Endothelial cell of umbilical vein (primary cell): Measurements from ENCODE around the gene ADAMTSL5. TPM values are rescaled to one million over a fixed set of nuclear protein-coding genes. Genes with fewer than 3 reads are reported as not detected.
A peak's percentile ranks its signal among the peaks of the same experiment; 100 is the strongest.

Experiments
- BruUV-seq: library from RNA; stranded (reverse); fragments of 400-500 nt; replicated peaks from 2 replicates; lab custom pipeline; 2021; lab: Mats Ljungman, UMichigan
- CTCF ChIA-PET: fragments of 300-600, 350-600 bp; sonication (Branson Sonifier 250); formaldehyde crosslinking; loops from one replicate; lab custom pipeline; 2021; ENCODE audit warnings: antibody characterized with exemption, inconsistent platforms; lab: Charles Lee
- POLR2A ChIA-PET: fragments of 300-600, 350-600 bp; sonication (Branson Sonifier 250); formaldehyde crosslinking; loops from one replicate; lab custom pipeline; 2021; ENCODE audit warnings: antibody characterized with exemption, inconsistent platforms; lab: Charles Lee
- DNase-seq: peaks from one replicate; pipeline ENCODE4 v3.0.0-alpha.2; 2011; ENCODE audit warnings: low read depth, low spot score
- FAIRE-seq: peaks from 2 replicates; lab custom pipeline; 2011; peaks lifted over from hg19 to GRCh38; lab: Jason Lieb, UNC
- H2AFZ ChIP-seq: 2 replicates; pipeline ENCODE4 v1.6.0; 2012; ENCODE audit warnings: low read depth, low read length, control low read depth, inconsistent platforms
- H3K27ac ChIP-seq: 2 replicates; pipeline ENCODE4 v1.5.1; 2011; ENCODE audit warnings: low read depth, mild to moderate bottlenecking, control low read depth, low read length, moderate library complexity; ENCODE audit not compliant: insufficient read depth
- H3K27me3 ChIP-seq, 2 experiments: 2 replicates each; pipeline versions ENCODE4 v1.6.0 to v1.6.1; 2011; ENCODE audit warnings: low read length in 2 of 2, mixed read lengths in 1 of 2; ENCODE audit not compliant: control insufficient read depth in 2 of 2, insufficient read depth in 2 of 2
- H3K36me3 ChIP-seq, 2 experiments: 2 replicates in 1 of 2; 3 replicates in 1 of 2; pipeline ENCODE4 v1.5.1; 2011; ENCODE audit warnings: low read length in 2 of 2, mild to moderate bottlenecking in 1 of 2, moderate library complexity in 1 of 2; ENCODE audit not compliant: control insufficient read depth in 2 of 2, insufficient read depth in 2 of 2; ENCODE audit errors: extremely low read depth in 1 of 2
- H3K4me1 ChIP-seq: 3 replicates; pipeline ENCODE4 v1.5.1; 2011; ENCODE audit warnings: mild to moderate bottlenecking, low read length; ENCODE audit not compliant: control insufficient read depth, insufficient read depth; ENCODE audit errors: extremely low read depth
- H3K4me2 ChIP-seq: 2 replicates; pipeline ENCODE4 v1.6.1; 2011; ENCODE audit warnings: low read length, control low read depth, mixed read lengths; ENCODE audit not compliant: insufficient read depth
- H3K4me3 ChIP-seq, 3 experiments: fragments of 200-600 bp in 1 of 3; sonication (generic), shearing (Covaris generic) in 1 of 3; replicated peaks in 1 of 3; 2 replicates each; pipeline ENCODE4 v1.5.1; 2011 to 2016; ENCODE audit warnings: control low read depth in 3 of 3, low read length in 3 of 3, mild to moderate bottlenecking in 2 of 3, inconsistent platforms in 1 of 3, low read depth in 1 of 3, moderate library complexity in 1 of 3; ENCODE audit not compliant: insufficient read depth in 1 of 3
- H3K79me2 ChIP-seq: 2 replicates; pipeline ENCODE4 v1.6.0; 2012; ENCODE audit warnings: low read length, inconsistent platforms; ENCODE audit not compliant: control insufficient read depth, insufficient read depth
- H3K9ac ChIP-seq: replicated peaks from 2 replicates; pipeline ENCODE3; 2011; ENCODE audit warnings: low read length, control low read depth; ENCODE audit not compliant: insufficient read depth; ENCODE audit errors: extremely low read depth
- H3K9me1 ChIP-seq: replicated peaks from 3 replicates; pipeline ENCODE4 v1.6.0; 2011; ENCODE audit warnings: mild to moderate bottlenecking, low read length; ENCODE audit not compliant: control insufficient read depth, insufficient read depth; ENCODE audit errors: extremely low read depth
- H3K9me3 ChIP-seq: replicated peaks from 2 replicates; pipeline ENCODE4 v1.5.1; 2012; ENCODE audit warnings: low read length, inconsistent platforms; ENCODE audit not compliant: control insufficient read depth, insufficient read depth
- H4K20me1 ChIP-seq: replicated peaks from 2 replicates; pipeline ENCODE3; 2011; ENCODE audit warnings: mild to moderate bottlenecking, low read length; ENCODE audit not compliant: control insufficient read depth, insufficient read depth; ENCODE audit errors: extremely low read depth
- EZH2 ChIP-seq: IDR thresholded peaks from 2 replicates; pipeline ENCODE4 v1.6.1; 2012; ENCODE audit warnings: borderline replicate concordance, low read depth, mild to moderate bottlenecking, moderate library complexity, low read length, inconsistent platforms; ENCODE audit not compliant: severe bottlenecking
- FOS ChIP-seq: IDR thresholded peaks from 2 replicates; pipeline ENCODE4 v1.6.1; 2011; ENCODE audit warnings: mild to moderate bottlenecking, low read length, moderate library complexity, borderline replicate concordance; ENCODE audit not compliant: insufficient read depth
- GATA2 ChIP-seq: IDR thresholded peaks from 2 replicates; pipeline ENCODE4 v1.7.0; 2011; ENCODE audit warnings: low read depth, mild to moderate bottlenecking, moderate library complexity, mixed read lengths, low read length; ENCODE audit not compliant: insufficient read length, insufficient read depth
- JUN ChIP-seq: IDR thresholded peaks from 2 replicates; pipeline ENCODE4 v1.6.1; 2011; ENCODE audit warnings: borderline replicate concordance, low read depth; ENCODE audit not compliant: insufficient read length, insufficient read depth
- MYC ChIP-seq: IDR thresholded peaks from one replicate; pipeline ENCODE4 v1.6.1; 2011; ENCODE audit warnings: mild to moderate bottlenecking, low read depth, low read length
- POLR2A ChIP-seq: IDR thresholded peaks from 2 replicates; pipeline ENCODE4 v1.6.1; 2012; ENCODE audit warnings: low read depth, mild to moderate bottlenecking, control low read depth, low read length
- POLR2AphosphoS5 ChIP-seq: IDR thresholded peaks from 2 replicates; pipeline ENCODE4 v1.6.1; 2012; ENCODE audit warnings: low read depth, mild to moderate bottlenecking, control low read depth, low read length, moderate library complexity; ENCODE audit not compliant: insufficient read depth
- dilution Hi-C: fragments of 300-500 bp; cut with MboI; formaldehyde crosslinking; loops from one replicate; pipeline ENCODE4 v1.15.0; 2019; ENCODE audit warnings: low sequenced_read_pairs; ENCODE audit not compliant: extremely low pct_ligation_motif_present
- intact Hi-C: fragments of 100-400 bp; cut with micrococcal nuclease; formaldehyde crosslinking; loops from one replicate; pipeline ENCODE4 v1.10.0; 2022
- polyA plus RNA-seq, 4 experiments: library from polyadenylated mRNA; depleted of rRNA in 3 of 4; stranded (reverse) in 3 of 4; unstranded in 1 of 4; fragments of >200 nt; gene quantifications; 2 replicates each; pipeline versions ENCODE4 v1.2.1 to v1.2.3, GENCODE V29; 2011 to 2012; ENCODE audit warnings: missing spikeins in 1 of 4
- total RNA-seq: library from RNA; stranded (reverse); gene quantifications from 2 replicates; pipeline ENCODE4 v1.2.3, GENCODE V29; 2021
- TF ChIP-seq, protein P1 (sequence below), 2 donors: IDR thresholded peaks; 1 replicate in 1 of 2; 2 replicates in 1 of 2; pipeline ENCODE4 v1.5.1; 2011; ENCODE audit warnings: low read length in 2 of 2, mild to moderate bottlenecking in 2 of 2, moderate library complexity in 2 of 2, control low read depth in 1 of 2, inconsistent platforms in 1 of 2, low read depth in 1 of 2; ENCODE audit not compliant: insufficient read depth in 1 of 2; ENCODE audit errors: extremely low read depth in 1 of 2
- TF ChIP-seq, protein P2 (sequence below): IDR thresholded peaks from 2 replicates; pipeline ENCODE4 v1.6.1; 2011; ENCODE audit not compliant: insufficient read depth, insufficient read length

ADAMTSL5 gene
- total and polyA plus RNA-seq, 2 donors (not counting 3 experiments of a cell fraction or from before 2014, with no cell fraction given), result 0.07 TPM; not detected in 1

DNA sequence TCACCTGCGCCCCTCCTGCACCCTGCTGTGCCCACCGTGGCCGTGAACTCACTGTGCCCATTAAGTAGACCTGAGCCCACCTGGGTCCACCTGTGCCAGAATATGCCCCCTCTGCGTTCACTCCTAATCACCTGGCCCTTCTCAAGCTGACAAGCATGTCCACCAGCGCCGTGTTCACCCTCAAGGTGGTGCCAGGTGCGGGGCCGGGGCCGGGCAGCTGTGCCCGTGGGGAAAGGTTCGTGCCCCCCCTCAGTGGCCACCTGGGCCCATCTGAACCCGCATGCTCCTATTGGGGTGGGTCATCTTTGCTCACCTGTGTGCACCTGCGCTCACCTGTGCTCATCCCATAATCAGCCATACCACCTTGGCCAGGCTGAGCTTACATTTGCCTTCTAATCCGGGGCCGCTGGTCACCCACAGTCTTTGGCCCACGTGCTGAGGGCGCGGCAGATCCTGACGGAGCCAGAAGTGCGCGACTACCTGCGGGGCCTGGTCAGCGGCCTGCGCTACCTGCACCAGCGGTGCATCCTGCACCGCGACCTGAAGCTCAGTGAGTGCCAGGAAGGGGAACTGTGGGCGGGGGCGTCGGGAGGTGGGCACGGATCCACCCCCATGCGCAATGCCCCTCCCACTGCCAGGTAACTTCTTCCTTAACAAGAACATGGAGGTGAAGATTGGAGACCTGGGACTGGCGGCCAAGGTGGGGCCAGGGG is 13.4 kb upstream of the ADAMTSL5 start:
- Histone ChIP-seq H4K20me1 (no peaks in the 10 kb centered on the region), H3K4me3 (no peak overlapping the region), H3K4me2 (no peak overlapping the region), H3K4me1 (no peaks in the 10 kb centered on the region), H3K9me3 (no peaks in the 10 kb centered on the region), H3K9ac (no peak overlapping the region), H3K27me3 (peaks cover 9 to 12% of the 10 kb centered on the region in 2 experiments), H3K27ac (no peak overlapping the region), H3K79me2 (no peaks in the 10 kb centered on the region), H3K36me3 (no peaks in the 10 kb centered on the region), H2AFZ (no peak overlapping the region), H3K9me1 (no peaks in the 10 kb centered on the region)
- no TSS peak for BruUV-seq
- FAIRE-seq (no peak), DNase-seq (no peak)
- POLR2A ChIA-PET, result no interaction called here
- intact Hi-C loops (no loop called here), dilution Hi-C loops (no loop called here)
- CTCF ChIA-PET, result no interaction called here
- TF ChIP-seq EZH2 (peak; percentile 3), FOS (no peak)

DNA sequence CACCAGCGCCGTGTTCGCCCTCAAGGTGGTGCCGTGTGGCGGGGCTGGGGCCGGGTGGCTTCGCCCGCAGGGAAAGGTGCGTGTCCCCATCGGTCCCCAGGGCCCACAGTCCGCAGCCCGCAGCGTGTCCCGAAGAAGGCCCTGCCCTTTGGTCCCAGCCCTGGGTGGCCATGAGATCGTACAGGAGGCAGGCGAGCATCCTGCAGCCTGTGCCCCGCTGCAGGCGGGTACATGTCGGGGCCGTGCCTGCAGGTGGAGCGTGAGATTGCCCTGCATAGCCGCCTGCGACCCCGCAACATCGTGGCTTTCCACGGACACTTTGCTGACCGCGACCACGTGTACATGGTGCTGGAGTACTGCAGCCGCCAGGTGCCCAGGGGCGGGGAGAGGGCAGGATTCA is 12.5 kb upstream of the ADAMTSL5 start:
- Histone ChIP-seq H3K9me3 (no peaks in the 10 kb centered on the region), H3K4me3 (no peak overlapping the region), H2AFZ (no peak overlapping the region), H3K27ac (no peak overlapping the region), H3K4me2 (no peak overlapping the region), H3K9me1 (no peaks in the 10 kb centered on the region), H3K79me2 (no peaks in the 10 kb centered on the region), H3K27me3 (peaks cover 9 to 12% of the 10 kb centered on the region in 2 experiments), H4K20me1 (no peaks in the 10 kb centered on the region), H3K4me1 (no peaks in the 10 kb centered on the region), H3K9ac (no peak overlapping the region), H3K36me3 (no peaks in the 10 kb centered on the region)
- CTCF ChIA-PET, result no interaction called here
- dilution Hi-C loops (no loop called here), intact Hi-C loops (no loop called here)
- DNase-seq, result no peak
- no TSS peak for BruUV-seq
- POLR2A ChIA-PET, result no interaction called here
- no peak for FAIRE-seq
- TF ChIP-seq EZH2 (no peak), FOS (no peak), GATA2 (no peak), MYC (no peak), POLR2A (no peak), POLR2AphosphoS5 (no peak), JUN (no peak)
- TF ChIP-seq, protein P1, sequence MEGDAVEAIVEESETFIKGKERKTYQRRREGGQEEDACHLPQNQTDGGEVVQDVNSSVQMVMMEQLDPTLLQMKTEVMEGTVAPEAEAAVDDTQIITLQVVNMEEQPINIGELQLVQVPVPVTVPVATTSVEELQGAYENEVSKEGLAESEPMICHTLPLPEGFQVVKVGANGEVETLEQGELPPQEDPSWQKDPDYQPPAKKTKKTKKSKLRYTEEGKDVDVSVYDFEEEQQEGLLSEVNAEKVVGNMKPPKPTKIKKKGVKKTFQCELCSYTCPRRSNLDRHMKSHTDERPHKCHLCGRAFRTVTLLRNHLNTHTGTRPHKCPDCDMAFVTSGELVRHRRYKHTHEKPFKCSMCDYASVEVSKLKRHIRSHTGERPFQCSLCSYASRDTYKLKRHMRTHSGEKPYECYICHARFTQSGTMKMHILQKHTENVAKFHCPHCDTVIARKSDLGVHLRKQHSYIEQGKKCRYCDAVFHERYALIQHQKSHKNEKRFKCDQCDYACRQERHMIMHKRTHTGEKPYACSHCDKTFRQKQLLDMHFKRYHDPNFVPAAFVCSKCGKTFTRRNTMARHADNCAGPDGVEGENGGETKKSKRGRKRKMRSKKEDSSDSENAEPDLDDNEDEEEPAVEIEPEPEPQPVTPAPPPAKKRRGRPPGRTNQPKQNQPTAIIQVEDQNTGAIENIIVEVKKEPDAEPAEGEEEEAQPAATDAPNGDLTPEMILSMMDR (IDR thresholded peaks at IDR 0.05; ENCODE audit: extremely low read depth in 1 of 2, insufficient read depth in 1 of 2, low read depth in 1 of 2, low read length in 2 of 2), result no peak
- TF ChIP-seq, protein P2, sequence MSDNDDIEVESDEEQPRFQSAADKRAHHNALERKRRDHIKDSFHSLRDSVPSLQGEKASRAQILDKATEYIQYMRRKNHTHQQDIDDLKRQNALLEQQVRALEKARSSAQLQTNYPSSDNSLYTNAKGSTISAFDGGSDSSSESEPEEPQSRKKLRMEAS, result no peak
